Left lung (tissue), 10 donors: ENCODE measurements around the gene CHD3. TPM values are rescaled to one million over a fixed set of nuclear protein-coding genes. Genes with fewer than 3 reads are reported as not detected.

Source experiments
- ATAC-seq: fragments of 200-7000 bp; cut with Tn5 transposase; one replicate; pipeline ENCODE4 v1.9.1; 2020; ENCODE audit warnings: moderate library complexity
- DNase-seq, 4 donors: peaks; one replicate each; pipeline ENCODE4 v3.0.0-alpha.2; 2013 to 2020
- H3K27ac ChIP-seq, 2 donors: fragments of 200-600 bp; sonication (generic) in 1 of 2; one replicate each; pipeline versions ENCODE4 v1.5.0 to v1.8.0; 2020 to 2021
- H3K27me3 ChIP-seq, 2 donors: fragments of 200-600 bp; sonication (generic) in 1 of 2; one replicate each; pipeline versions ENCODE4 v1.5.0 to v1.8.0; 2020 to 2021
- H3K36me3 ChIP-seq, 2 donors: fragments of 200-600 bp; sonication (generic) in 1 of 2; one replicate each; pipeline versions ENCODE4 v1.5.0 to v1.8.0; 2020 to 2021
- H3K4me1 ChIP-seq, 2 donors: fragments of 200-600 bp; one replicate each; pipeline ENCODE4 v1.8.0; 2021
- H3K4me3 ChIP-seq, 2 donors: fragments of 200-600 bp; sonication (generic) in 1 of 2; one replicate each; pipeline versions ENCODE4 v1.5.0 to v1.8.0; 2020 to 2021; ENCODE audit warnings: mild to moderate bottlenecking in 1 of 2
- H3K9me3 ChIP-seq, 2 donors: fragments of 200-600 bp; sonication (generic) in 1 of 2; one replicate each; pipeline versions ENCODE4 v1.5.0 to v1.8.0; 2020 to 2021
- CTCF ChIP-seq, 2 donors: fragments of 200-600 bp; sonication (generic) in 1 of 2; IDR thresholded peaks; one replicate each; pipeline versions ENCODE4 v1.5.0 to v1.8.0; 2021; ENCODE audit warnings: antibody characterized with exemption in 2 of 2
- intact Hi-C, 2 donors: fragments of 100-400 bp; cut with DNase I; formaldehyde crosslinking; loops; one replicate each; pipeline versions ENCODE4 v1.11.2 to v1.14.2; 2022
- polyA plus RNA-seq, 6 donors: library from polyadenylated mRNA; unstranded; fragments of 120-200 nt; gene quantifications; one replicate each; pipeline ENCODE4 v1.2.1, GENCODE V29; 2013; ENCODE audit not compliant: insufficient read length in 6 of 6
- total RNA-seq, 2 donors: library from RNA; stranded (reverse); fragmentation: NEBNext Ultra II Directional; extraction: Animal tissue kit (Norgen Biotek cat#: 25700); gene quantifications; one replicate each; pipeline ENCODE4 v1.2.1, GENCODE V29; 2021
- donor health status: DM: no; HTN: yes; CAD: no.
- donor health status: DM: no; HTN: no; CAD: no.

The CHD3 gene
- total and polyA plus RNA-seq, 8 donors, result 95.3 to 222 (median 202) TPM

- Histone ChIP-seq H3K27me3 (no peaks in the 10 kb centered on the region), H3K4me3 (peak within 1 kb of the TSS; percentile 77 to 79), H3K36me3 (peaks cover 0 to 38% of the 10 kb centered on the region in 2 donors), H3K27ac (peak within 1 kb of the TSS; percentile 65 to 91), H3K4me1 (peaks cover 13 to 42% of the 10 kb centered on the region in 2 donors), H3K9me3 (no peaks in the 10 kb centered on the region)
- TF ChIP-seq CTCF (IDR thresholded peaks at IDR 0.05), result no peak
- intact Hi-C loops, result no loop called here
- DNase-seq (peak; percentile 100), ATAC-seq (peak; percentile 96)
These were observed 43.3 kb downstream of the CHD3 start, which contains the start of the genes CNTROB and TRAPPC1 for GRCh38 chr17:7931709-7932482. CNTROB (plus strand) TSS chr17:7932206; CDS start chr17:7933080, 874 bp downstream. TRAPPC1 (minus strand) TSS chr17:7931946; CDS start chr17:7931829, 117 bp downstream.

GRCh38 chr17:7932483-7932891 is 43.9 kb downstream of the CHD3 start:
- no peak for TF ChIP-seq CTCF (IDR thresholded peaks at IDR 0.05)
- Histone ChIP-seq H3K9me3 (no peaks in the 10 kb centered on the region), H3K27ac (peak overlapping the region; percentile 65 to 91), H3K4me1 (peaks cover 13 to 42% of the 10 kb centered on the region in 2 donors), H3K36me3 (peaks cover 0 to 44% of the 10 kb centered on the region in 2 donors), H3K27me3 (no peaks in the 10 kb centered on the region), H3K4me3 (peak overlapping the region; percentile 77 to 79)
- intact Hi-C loops, result no loop called here
- ATAC-seq (peak; percentile 51), DNase-seq (peak in 2 of 4 donors; percentile 45 to 53)

- Histone ChIP-seq H3K9me3 (no peaks in the 10 kb centered on the region), H3K27ac (peak overlapping the region; percentile 65 to 91), H3K27me3 (no peaks in the 10 kb centered on the region), H3K4me1 (peaks cover 13 to 42% of the 10 kb centered on the region in 2 donors), H3K4me3 (peak overlapping the region; percentile 77 to 79), H3K36me3 (peaks cover 0 to 48% of the 10 kb centered on the region in 2 donors)
- intact Hi-C loops, result no loop called here
- ATAC-seq (peak; percentile 60), DNase-seq (peak; percentile 24 to 85 (median 57))
- TF ChIP-seq CTCF (IDR thresholded peaks at IDR 0.05), result no peak
These were observed 44.4 kb downstream of the CHD3 start for GRCh38 chr17:7932949-7933348.

- no peak for TF ChIP-seq CTCF (IDR thresholded peaks at IDR 0.05)
- H3K4me1 ChIP-seq, result peaks cover 8 to 31% of the 10 kb centered on the region in 2 donors
- intact Hi-C loops, result no loop called here
- peaks cover 0 to 64% of the 10 kb centered on the region in 2 donors for H3K36me3 ChIP-seq
- H3K27me3 ChIP-seq, result no peaks in the 10 kb centered on the region
- H3K4me3 ChIP-seq, result no peak overlapping the region
- no peak overlapping the region for H3K27ac ChIP-seq
- DNase-seq, result no peak
- ATAC-seq, result no peak
- H3K9me3 ChIP-seq, result no peaks in the 10 kb centered on the region
These were observed 47.3 kb downstream of the CHD3 start for GRCh38 chr17:7935859-7936258.

- intact Hi-C loops, result no loop called here
- peaks cover 0 to 2% of the 10 kb centered on the region in 2 donors for H3K4me1 ChIP-seq
- TF ChIP-seq CTCF (IDR thresholded peaks at IDR 0.05), result no peak
- ATAC-seq (no peak), DNase-seq (no peak)
- H3K9me3 ChIP-seq, result no peaks in the 10 kb centered on the region
- H3K27me3 ChIP-seq, result no peaks in the 10 kb centered on the region
- peaks cover 0 to 95% of the 10 kb centered on the region in 2 donors for H3K36me3 ChIP-seq
- no peak overlapping the region for H3K4me3 ChIP-seq
- no peak overlapping the region for H3K27ac ChIP-seq
These were observed 51.4 kb downstream of the CHD3 start for GRCh38 chr17:7940034-7940433.
